Measurements from ENCODE around the gene PPM1H. TPM values are rescaled to one million over a fixed set of nuclear protein-coding genes. Genes with fewer than 3 reads are reported as not detected.

The PPM1H gene
- total and polyA plus RNA-seq, 2 of the 8 experiments (the other 6 are each of a cell fraction or from before 2014, with no cell fraction given), result 16.4 to 36.1 TPM

DNA sequence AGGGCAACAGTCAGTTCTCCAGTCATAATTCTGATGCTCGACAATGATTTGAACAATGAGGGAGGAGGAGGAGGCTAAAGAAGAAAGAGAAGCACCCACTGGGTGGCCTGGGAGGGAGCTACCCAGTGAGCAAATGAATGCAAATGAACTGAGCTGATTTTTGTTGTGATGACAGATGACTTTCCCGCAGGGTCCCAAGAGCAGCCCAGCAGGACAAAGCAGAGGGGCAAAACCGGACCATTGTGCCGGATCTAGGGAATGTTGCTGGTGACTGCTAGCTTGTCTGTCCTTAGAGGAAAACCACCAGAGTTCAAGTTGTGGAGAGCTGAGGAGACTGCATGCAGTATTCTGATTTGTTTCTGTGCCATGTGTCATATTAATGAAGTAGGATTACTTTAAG lies 305.5 kb downstream of the PPM1H start (continued):
- TF ChIP-seq, protein P1, sequence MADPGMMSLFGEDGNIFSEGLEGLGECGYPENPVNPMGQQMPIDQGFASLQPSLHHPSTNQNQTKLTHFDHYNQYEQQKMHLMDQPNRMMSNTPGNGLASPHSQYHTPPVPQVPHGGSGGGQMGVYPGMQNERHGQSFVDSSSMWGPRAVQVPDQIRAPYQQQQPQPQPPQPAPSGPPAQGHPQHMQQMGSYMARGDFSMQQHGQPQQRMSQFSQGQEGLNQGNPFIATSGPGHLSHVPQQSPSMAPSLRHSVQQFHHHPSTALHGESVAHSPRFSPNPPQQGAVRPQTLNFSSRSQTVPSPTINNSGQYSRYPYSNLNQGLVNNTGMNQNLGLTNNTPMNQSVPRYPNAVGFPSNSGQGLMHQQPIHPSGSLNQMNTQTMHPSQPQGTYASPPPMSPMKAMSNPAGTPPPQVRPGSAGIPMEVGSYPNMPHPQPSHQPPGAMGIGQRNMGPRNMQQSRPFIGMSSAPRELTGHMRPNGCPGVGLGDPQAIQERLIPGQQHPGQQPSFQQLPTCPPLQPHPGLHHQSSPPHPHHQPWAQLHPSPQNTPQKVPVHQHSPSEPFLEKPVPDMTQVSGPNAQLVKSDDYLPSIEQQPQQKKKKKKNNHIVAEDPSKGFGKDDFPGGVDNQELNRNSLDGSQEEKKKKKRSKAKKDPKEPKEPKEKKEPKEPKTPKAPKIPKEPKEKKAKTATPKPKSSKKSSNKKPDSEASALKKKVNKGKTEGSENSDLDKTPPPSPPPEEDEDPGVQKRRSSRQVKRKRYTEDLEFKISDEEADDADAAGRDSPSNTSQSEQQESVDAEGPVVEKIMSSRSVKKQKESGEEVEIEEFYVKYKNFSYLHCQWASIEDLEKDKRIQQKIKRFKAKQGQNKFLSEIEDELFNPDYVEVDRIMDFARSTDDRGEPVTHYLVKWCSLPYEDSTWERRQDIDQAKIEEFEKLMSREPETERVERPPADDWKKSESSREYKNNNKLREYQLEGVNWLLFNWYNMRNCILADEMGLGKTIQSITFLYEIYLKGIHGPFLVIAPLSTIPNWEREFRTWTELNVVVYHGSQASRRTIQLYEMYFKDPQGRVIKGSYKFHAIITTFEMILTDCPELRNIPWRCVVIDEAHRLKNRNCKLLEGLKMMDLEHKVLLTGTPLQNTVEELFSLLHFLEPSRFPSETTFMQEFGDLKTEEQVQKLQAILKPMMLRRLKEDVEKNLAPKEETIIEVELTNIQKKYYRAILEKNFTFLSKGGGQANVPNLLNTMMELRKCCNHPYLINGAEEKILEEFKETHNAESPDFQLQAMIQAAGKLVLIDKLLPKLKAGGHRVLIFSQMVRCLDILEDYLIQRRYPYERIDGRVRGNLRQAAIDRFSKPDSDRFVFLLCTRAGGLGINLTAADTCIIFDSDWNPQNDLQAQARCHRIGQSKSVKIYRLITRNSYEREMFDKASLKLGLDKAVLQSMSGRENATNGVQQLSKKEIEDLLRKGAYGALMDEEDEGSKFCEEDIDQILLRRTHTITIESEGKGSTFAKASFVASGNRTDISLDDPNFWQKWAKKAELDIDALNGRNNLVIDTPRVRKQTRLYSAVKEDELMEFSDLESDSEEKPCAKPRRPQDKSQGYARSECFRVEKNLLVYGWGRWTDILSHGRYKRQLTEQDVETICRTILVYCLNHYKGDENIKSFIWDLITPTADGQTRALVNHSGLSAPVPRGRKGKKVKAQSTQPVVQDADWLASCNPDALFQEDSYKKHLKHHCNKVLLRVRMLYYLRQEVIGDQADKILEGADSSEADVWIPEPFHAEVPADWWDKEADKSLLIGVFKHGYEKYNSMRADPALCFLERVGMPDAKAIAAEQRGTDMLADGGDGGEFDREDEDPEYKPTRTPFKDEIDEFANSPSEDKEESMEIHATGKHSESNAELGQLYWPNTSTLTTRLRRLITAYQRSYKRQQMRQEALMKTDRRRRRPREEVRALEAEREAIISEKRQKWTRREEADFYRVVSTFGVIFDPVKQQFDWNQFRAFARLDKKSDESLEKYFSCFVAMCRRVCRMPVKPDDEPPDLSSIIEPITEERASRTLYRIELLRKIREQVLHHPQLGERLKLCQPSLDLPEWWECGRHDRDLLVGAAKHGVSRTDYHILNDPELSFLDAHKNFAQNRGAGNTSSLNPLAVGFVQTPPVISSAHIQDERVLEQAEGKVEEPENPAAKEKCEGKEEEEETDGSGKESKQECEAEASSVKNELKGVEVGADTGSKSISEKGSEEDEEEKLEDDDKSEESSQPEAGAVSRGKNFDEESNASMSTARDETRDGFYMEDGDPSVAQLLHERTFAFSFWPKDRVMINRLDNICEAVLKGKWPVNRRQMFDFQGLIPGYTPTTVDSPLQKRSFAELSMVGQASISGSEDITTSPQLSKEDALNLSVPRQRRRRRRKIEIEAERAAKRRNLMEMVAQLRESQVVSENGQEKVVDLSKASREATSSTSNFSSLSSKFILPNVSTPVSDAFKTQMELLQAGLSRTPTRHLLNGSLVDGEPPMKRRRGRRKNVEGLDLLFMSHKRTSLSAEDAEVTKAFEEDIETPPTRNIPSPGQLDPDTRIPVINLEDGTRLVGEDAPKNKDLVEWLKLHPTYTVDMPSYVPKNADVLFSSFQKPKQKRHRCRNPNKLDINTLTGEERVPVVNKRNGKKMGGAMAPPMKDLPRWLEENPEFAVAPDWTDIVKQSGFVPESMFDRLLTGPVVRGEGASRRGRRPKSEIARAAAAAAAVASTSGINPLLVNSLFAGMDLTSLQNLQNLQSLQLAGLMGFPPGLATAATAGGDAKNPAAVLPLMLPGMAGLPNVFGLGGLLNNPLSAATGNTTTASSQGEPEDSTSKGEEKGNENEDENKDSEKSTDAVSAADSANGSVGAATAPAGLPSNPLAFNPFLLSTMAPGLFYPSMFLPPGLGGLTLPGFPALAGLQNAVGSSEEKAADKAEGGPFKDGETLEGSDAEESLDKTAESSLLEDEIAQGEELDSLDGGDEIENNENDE (IDR thresholded peaks at IDR 0.05; ENCODE audit: insufficient replicate concordance, low read length), result peak; percentile 32
- peak in 1 of 2 experiments; percentile 42; a peak in 1 of 4 replicates for TF ChIP-seq HDAC2 (IDR thresholded peaks at IDR 0.05; ENCODE audit: borderline replicate concordance in 1 of 2, low read depth in 2 of 2, low read length in 2 of 2)
- TF ChIP-seq, protein P2, sequence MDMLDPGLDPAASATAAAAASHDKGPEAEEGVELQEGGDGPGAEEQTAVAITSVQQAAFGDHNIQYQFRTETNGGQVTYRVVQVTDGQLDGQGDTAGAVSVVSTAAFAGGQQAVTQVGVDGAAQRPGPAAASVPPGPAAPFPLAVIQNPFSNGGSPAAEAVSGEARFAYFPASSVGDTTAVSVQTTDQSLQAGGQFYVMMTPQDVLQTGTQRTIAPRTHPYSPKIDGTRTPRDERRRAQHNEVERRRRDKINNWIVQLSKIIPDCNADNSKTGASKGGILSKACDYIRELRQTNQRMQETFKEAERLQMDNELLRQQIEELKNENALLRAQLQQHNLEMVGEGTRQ (IDR thresholded peaks at IDR 0.05; ENCODE audit: low read length), result no peak
- TF ChIP-seq GABPA (IDR thresholded peaks at IDR 0.05; ENCODE audit: borderline replicate concordance, insufficient read depth, low read length), result no peak
- peak in 1 of 2 experiments; percentile 57; a peak in 1 of 4 replicates for TF ChIP-seq SIN3A (conservative IDR thresholded peaks at IDR 0.05 in 1 of 2, IDR thresholded peaks at IDR 0.05 in 1 of 2; ENCODE audit: low read depth in 1 of 2, low read length in 2 of 2)
- peak in 1 of 2 experiments; percentile 34; a peak in 1 of 3 replicates for TF ChIP-seq EP300 (IDR thresholded peaks at IDR 0.05; ENCODE audit: borderline replicate concordance in 1 of 2, low read depth in 2 of 2, low read length in 2 of 2)
- peak; percentile 54 for TF ChIP-seq CTBP2 (IDR thresholded peaks at IDR 0.05; ENCODE audit: borderline replicate concordance, insufficient read depth, insufficient read length, low read length)
- peak; percentile 73 for TF ChIP-seq NANOG (IDR thresholded peaks at IDR 0.05; ENCODE audit: insufficient read depth, low read depth, low read length, poor library complexity, severe bottlenecking)
